ENCODE data around the gene FHOD3.
"Not testable (repeated sequence)": the region's sequence is repeated elsewhere in the genome, so short reads cannot be mapped to it uniquely, and the experiment has no call there.

The FHOD3 gene

DNA sequence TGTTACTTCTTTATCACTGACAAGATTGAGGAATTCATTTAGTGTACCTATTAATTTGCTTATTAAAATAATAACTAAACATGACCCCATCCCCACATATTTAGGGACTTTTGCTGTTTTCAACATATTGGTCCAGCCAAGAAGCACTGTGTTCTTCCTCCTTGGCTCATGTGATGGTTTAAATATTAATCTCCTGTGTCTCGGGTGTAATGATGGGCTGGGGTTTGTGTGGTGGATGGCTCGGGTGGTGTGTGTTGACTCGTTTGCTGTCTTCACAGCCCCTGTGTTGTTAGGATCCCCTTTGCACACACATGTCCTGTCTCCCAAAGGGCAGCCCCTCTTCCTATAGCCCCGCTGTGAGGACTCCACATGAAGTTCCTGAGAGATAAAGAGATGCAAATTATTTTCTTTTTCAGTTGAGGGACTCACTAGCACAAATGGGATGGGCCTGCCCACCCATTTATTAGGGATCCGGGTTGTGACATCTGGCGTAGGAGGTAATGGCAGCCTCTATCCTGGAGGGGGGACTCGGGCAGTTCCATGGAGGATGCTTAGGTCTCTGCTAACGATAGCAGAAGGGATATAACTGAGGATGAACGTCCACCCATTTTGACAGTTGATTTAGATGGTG is 53.4 kb downstream of the FHOD3 start:
- no peak for DNase-seq (ENCODE audit: low spot score)

GRCh38 chr18:36352384-36352783 is 54.9 kb downstream of the FHOD3 start:
- peak; percentile 14 for DNase-seq (ENCODE audit: low spot score)

GRCh38 chr18:36354989-36355388 is 57.5 kb downstream of the FHOD3 start:
- peak; percentile 14 for DNase-seq (ENCODE audit: low spot score)

- DNase-seq (ENCODE audit: low spot score) = no peak
These were observed 58.0 kb downstream of the FHOD3 start for GRCh38 chr18:36355511-36355910.

DNA sequence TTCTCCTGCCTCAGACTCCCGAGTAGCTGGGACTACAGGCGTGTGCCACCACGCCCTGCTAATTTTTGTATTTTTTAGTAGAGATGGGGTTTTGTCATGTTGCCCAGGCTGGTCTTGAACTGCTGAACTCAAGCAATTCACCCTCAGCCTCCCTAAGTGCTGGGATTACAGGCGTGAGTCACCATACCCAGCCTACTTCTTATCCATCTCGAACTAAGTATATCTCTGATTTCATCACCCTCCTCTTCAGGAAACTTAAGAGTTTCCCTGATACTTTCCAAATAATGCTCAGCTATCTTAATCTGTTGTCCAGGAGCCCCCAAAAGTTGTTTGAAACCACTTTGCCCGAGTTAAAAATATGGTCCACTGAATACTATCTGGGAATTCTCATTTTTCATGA is 59.2 kb downstream of the FHOD3 start:
- not testable (repeated sequence) for DNase-seq (ENCODE audit: low spot score)

- no peak for DNase-seq (ENCODE audit: low spot score)
These were observed 60.6 kb downstream of the FHOD3 start for GRCh38 chr18:36358141-36358540.

- no peak for DNase-seq (ENCODE audit: low spot score)
These were observed 62.9 kb downstream of the FHOD3 start for GRCh38 chr18:36360256-36360909.

DNA sequence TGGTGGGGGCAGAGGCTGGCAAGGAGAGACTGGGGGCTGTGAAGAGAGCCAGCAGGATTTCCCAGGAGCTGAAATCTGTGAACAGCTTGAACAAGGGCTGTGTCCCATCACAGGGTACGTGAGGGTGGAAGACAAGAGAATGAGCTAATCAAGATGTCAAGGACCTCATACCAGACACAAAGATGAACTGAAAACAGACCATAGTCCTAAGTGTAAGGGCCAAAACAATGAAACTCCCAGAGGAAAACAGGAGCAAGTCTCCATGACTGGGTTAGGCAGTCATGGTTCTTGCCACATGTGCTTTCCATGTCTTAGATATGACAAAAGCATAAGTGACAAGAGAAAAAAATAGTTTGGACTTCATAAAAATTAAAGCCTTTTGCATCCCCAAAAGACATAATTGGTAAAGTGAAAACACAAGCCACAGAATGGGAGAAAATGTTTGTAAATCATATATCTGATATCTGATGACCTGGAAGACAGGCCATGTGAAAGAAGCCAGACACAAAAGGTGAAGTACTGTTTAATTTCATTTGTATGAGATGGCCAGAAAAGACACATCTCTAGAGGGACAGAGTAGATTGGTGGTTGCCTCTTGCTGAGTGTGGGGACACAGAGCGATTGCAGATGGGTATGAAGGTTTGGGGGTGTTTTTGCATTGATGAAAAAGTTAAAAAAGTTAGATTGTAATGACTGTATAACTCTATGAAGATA is 67.6 kb downstream of the FHOD3 start:
- DNase-seq (ENCODE audit: low spot score) = no peak

DNA sequence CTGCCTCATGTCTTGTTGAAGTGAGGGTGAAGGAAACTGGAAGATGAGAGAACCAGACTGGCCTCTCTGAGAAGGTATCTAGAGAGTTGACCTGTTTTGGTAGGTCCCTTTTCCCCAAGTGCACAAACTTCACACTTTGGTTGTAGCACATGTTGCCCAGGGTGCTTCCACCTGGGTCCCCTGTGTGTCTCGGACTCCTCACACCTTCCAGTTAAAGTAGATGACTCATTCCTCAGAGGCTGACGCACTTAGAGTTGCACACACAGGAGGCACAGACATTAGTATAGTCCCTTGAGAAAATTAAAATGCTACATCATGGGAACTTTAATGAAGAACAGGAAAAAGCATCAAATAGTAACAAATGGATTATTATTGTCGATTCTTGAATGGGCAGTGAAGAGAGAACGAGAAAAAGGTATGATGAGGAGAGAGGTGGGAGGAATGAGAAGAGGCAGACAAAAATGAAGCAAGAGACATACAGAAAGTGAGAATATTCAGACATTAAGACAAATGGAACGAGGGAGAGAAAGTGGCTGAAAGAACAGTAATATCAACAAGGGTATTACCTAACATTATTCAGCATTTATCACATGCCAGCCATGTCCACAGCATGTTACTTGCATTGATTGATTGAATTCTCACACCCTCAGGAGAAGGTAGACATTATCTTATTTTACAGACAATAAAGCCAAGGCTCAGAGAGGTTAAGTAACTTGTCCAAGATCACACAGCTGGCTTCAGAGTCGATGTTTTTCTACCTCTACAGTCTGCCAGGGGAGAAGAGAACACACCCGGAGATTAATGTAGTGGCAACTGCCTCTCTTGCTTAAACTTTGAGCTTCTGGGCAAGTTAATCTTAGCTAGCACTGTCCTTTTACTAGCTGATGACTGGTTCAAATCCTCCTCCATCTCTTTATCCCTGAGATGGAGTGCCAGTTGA is 68.6 kb downstream of the FHOD3 start:
- no peak for DNase-seq (ENCODE audit: low spot score)

DNA sequence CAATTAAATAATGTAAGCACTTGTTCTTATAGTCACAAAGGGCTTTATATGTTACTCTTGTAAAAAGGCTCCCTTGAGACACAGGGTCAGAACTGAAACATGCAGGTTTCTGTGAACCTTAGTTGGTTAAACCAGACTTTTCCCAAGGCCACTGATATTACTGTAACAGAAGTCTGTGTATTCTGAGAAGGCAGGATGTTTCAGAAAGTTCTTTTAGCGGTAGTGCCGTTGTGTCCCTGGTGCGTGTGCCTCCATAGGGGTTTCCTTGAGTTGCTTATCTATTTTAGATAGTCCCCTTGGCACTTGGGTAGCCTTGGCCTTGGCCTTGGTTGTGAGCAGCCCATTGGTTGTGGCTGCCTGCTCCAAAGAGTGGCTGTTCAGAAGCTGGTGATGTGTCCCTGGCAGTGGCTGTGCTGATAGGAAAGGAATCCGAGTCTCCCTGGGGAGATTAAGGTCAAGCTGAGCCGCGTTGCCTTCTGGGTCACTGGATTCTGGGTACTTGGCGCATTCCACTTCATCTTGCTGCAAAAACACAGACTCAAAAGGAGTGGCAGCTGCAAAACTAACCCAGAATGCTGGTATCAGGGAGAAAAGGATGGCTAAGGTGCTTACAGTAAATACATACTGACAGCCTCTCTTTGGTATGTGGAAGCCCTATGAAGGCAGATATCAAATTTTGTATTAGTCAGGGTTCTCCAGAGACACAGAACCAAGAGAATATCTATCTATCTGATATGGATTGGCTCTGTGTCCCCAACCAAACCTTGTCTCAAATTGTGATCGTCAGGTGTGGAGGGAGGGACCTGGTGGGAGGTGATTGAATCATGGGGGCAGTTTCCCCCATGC is 69.7 kb downstream of the FHOD3 start:
- no peak for DNase-seq (ENCODE audit: low spot score)

GRCh38 chr18:36368889-36369288 is 71.4 kb downstream of the FHOD3 start:
- no peak for DNase-seq (ENCODE audit: low spot score)

- DNase-seq (ENCODE audit: low spot score) = no peak
These were observed 75.4 kb downstream of the FHOD3 start for GRCh38 chr18:36372903-36373311.

GRCh38 chr18:36374262-36374661 is 76.7 kb downstream of the FHOD3 start:
- no peak for DNase-seq (ENCODE audit: low spot score)

DNA sequence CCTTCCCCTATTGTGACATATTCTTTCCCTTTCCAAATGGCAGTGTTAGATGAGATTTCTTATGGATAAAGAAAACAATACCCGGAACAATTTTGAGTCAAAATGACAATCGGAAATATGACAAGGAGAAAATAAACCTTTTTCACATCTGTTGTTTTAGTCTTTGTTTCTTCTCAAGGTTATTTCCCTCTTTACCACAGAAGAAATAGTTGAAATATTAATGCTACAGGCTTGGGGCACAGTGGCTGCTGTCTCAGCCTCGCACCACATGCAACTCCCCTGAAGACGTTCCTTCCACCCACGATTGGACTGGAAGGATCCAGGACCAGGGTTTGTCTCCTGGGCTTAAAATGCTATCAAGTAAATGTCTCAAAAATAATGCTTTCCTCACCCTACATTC is 77.6 kb downstream of the FHOD3 start:
- no peak for DNase-seq (ENCODE audit: low spot score)

DNA sequence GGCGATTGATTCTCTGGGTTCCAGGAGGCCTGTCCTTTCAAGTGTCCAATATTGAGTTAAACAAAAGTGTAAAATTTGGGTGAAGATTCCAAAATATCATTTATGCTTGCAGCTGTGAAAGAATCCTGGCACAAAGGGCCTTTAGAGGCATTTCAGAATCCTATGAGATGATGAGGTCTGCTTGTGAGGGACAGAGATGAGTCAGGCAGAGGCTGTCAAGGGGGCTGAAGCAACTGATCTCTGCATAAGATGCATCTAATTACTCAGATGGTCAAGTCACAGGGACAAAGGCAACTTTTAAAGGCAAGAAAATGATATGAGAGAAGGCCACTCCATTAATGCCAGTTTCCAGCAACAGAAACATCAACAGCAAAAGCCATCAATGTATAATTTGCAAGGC is 78.8 kb downstream of the FHOD3 start:
- no peak for DNase-seq (ENCODE audit: low spot score)

- no peak for DNase-seq (ENCODE audit: low spot score)
These were observed 80.1 kb downstream of the FHOD3 start for GRCh38 chr18:36377626-36378025.

DNA sequence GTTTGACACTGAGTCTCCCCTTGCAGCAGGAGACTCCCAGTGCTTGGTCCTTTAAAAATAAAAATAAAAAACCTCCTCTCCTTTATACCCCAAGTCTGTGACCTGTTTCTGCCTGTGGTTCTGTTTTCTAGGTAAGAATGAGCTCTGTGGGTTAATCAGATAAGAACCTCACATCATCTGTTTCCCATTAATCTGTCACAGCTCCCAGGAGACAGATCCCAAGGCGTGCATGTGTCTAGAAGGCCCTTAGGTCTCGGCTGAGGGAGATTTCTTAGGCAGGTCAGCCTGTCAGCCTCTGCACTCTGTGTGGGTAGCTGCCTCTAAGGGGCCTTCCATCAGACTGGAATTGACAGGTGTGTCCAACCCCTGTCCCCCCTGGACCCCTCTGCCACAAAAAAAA is 80.7 kb downstream of the FHOD3 start:
- no peak for DNase-seq (ENCODE audit: low spot score)

GRCh38 chr18:36379435-36379984 is 82.0 kb downstream of the FHOD3 start:
- no peak for DNase-seq (ENCODE audit: low spot score)

DNA sequence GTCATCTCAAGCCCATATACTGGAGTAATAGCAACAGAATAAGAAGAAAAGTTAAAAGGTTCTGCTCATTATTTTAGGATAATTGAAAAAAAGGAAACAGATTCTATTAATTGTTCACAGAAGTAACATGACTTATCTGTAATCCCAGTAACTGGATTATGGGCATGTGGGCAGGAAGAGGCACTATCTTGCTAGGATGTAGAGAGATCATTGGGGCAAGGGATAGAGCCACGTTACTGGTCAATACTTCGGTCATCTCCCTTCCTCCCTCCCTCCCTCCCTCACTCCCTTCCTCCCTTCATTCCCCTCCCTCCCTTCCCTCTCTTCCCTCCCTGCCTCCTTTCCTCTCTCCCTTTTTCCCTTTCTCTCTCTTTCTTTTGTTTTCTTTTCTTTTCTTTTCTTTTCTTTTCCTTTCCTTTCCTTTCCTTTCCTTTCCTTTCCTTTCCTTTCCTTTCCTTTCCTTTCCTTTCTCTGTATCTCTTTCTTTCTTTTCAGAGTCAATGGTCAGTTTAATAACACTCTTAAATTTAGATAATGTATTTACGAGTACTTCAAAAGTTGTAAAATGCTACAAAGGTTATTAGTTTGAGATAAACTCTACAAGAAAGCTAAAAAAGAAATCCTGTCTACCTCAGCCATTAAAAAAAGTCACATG is 82.8 kb downstream of the FHOD3 start:
- DNase-seq (ENCODE audit: low spot score) = no peak

- DNase-seq (ENCODE audit: low spot score) = no peak
These were observed 83.6 kb downstream of the FHOD3 start for GRCh38 chr18:36381075-36381474.

DNA sequence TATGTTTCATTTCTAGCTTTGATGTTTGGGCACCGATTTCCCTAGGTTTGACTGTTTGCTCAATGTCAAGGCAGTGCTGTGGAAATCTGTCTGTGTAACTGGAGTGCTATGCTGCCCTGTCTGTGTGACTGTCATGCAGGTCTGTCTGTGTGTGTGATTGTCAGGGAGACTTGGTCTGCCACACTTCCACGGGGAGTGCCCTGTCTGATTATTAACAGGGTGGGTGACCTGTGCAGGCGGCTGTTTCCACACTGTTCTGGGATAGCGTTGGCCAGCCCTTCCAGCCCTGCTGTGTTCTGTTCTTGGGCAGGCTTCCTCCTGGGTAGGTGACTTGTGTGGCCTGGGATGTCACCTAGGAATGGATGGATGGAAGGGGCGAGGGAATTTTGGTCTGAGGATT is 85.3 kb downstream of the FHOD3 start:
- DNase-seq (ENCODE audit: low spot score) = no peak
